B cell (primary cell): ENCODE results near the gene COL1A1. TPM values are rescaled to one million over a fixed set of nuclear protein-coding genes. Genes with fewer than 3 reads are reported as not detected.

Source experiments
- ATAC-seq: fragments of 200-7000 bp; cut with Tn5 transposase; one replicate; pipeline ENCODE4 v1.10.0; 2021; ENCODE audit warnings: low read depth, mild to moderate bottlenecking, moderate number of reproducible peaks, moderate library complexity
- CTCF ChIA-PET: fragments of 350-600 bp; sonication (Branson Sonifier 250); formaldehyde crosslinking; loops from one replicate; lab custom pipeline; 2021; ENCODE audit warnings: antibody characterized with exemption, inconsistent platforms; lab: Charles Lee
- POLR2A ChIA-PET: fragments of 350-600 bp; sonication (Branson Sonifier 250); formaldehyde crosslinking; loops from one replicate; lab custom pipeline; 2021; ENCODE audit warnings: antibody characterized with exemption; lab: Charles Lee
- DNase-seq: peaks from one replicate; pipeline ENCODE4 v3.0.0; 2013
- H2AFZ ChIP-seq: 2 replicates; pipeline ENCODE4 v1.6.1; 2012; ENCODE audit warnings: mild to moderate bottlenecking, low read depth, low read length; ENCODE audit not compliant: insufficient read depth, poor library complexity, severe bottlenecking
- H3K27ac ChIP-seq, 2 donors: 1 replicate in 1 of 2; 2 replicates in 1 of 2; pipeline ENCODE4 v1.5.1; 2012 to 2013; ENCODE audit warnings: low read length in 2 of 2, mild to moderate bottlenecking in 2 of 2, moderate library complexity in 1 of 2
- H3K27me3 ChIP-seq, 4 experiments: fragments of 200-600 bp in 1 of 4; sonication (generic) in 1 of 4; replicated peaks in 1 of 4; 1 replicate in 2 of 4; 2 replicates in 2 of 4; pipeline versions ENCODE4 v1.6.1 to v1.7.0; 2013 to 2016; ENCODE audit warnings: low read length in 3 of 4, mild to moderate bottlenecking in 2 of 4, mixed read lengths in 1 of 4, moderate library complexity in 1 of 4; ENCODE audit not compliant: insufficient read depth in 4 of 4, control insufficient read depth in 3 of 4; ENCODE audit errors: control extremely low read depth in 1 of 4
- H3K36me3 ChIP-seq, 2 experiments: replicated peaks in 1 of 2; 1 replicate in 1 of 2; 2 replicates in 1 of 2; pipeline versions ENCODE4 v1.6.1 to v1.7.1; 2013; ENCODE audit warnings: low read length in 1 of 2; ENCODE audit not compliant: insufficient read depth in 2 of 2, control insufficient read depth in 1 of 2; ENCODE audit errors: control extremely low read depth in 1 of 2, extremely low read depth in 1 of 2
- H3K4me1 ChIP-seq, 2 donors: fragments of 200-600 bp in 1 of 2; sonication (generic) in 1 of 2; 1 replicate in 1 of 2; 2 replicates in 1 of 2; pipeline versions ENCODE4 v1.5.1 to v1.6.1; 2013 to 2017; ENCODE audit warnings: low read length in 2 of 2; ENCODE audit not compliant: control insufficient read depth in 2 of 2, insufficient read depth in 2 of 2
- H3K4me2 ChIP-seq: replicated peaks from 2 replicates; pipeline ENCODE3; 2012; ENCODE audit warnings: mild to moderate bottlenecking, low read depth, low read length; ENCODE audit not compliant: poor library complexity, severe bottlenecking
- H3K4me3 ChIP-seq, 5 experiments: fragments of 200-600 bp in 1 of 5; sonication (generic) in 1 of 5; 1 replicate in 3 of 5; 2 replicates in 2 of 5; pipeline versions ENCODE4 v1.5.1 to v1.7.0; 2011 to 2016; ENCODE audit warnings: low read length in 4 of 5, mild to moderate bottlenecking in 4 of 5, low read depth in 2 of 5, control low read depth in 1 of 5, moderate library complexity in 1 of 5; ENCODE audit not compliant: insufficient read depth in 1 of 5; ENCODE audit errors: control extremely low read depth in 1 of 5, extremely low read depth in 1 of 5
- H3K79me2 ChIP-seq: fragments of 200-600 bp; sonication (generic); one replicate; pipeline ENCODE4 v1.6.0; 2016; ENCODE audit warnings: low read length; ENCODE audit not compliant: control insufficient read depth, insufficient read depth
- H3K9ac ChIP-seq: fragments of 200-600 bp; sonication (generic); 2 replicates; pipeline ENCODE4 v1.6.1; 2017; ENCODE audit warnings: mild to moderate bottlenecking, low read length, moderate library complexity
- H3K9me3 ChIP-seq, 3 donors: one replicate each; pipeline versions ENCODE4 v1.6.1 to v1.7.1; 2013; ENCODE audit warnings: low read length in 2 of 3; ENCODE audit not compliant: control insufficient read depth in 2 of 3, insufficient read depth in 1 of 3; ENCODE audit errors: control extremely low read depth in 1 of 3
- H4K20me1 ChIP-seq: 2 replicates; pipeline ENCODE4 v1.6.0; 2012; ENCODE audit warnings: mild to moderate bottlenecking, low read length; ENCODE audit not compliant: insufficient read depth, control insufficient read depth, poor library complexity, severe bottlenecking
- H3K27ac Mint-ChIP-seq: one replicate; pipeline ENCODE4 v1.8.0; 2021; ENCODE audit warnings: mixed read lengths
- H3K27me3 Mint-ChIP-seq: one replicate; pipeline ENCODE4 v1.8.0; 2021; ENCODE audit warnings: mixed read lengths
- H3K4me1 Mint-ChIP-seq: one replicate; pipeline ENCODE4 v1.8.0; 2021; ENCODE audit warnings: mixed read lengths
- H3K4me3 Mint-ChIP-seq: one replicate; pipeline ENCODE4 v1.8.0; 2021; ENCODE audit warnings: mixed read lengths
- H3K9me3 Mint-ChIP-seq: one replicate; pipeline ENCODE4 v1.8.0; 2022; ENCODE audit warnings: mixed read lengths; ENCODE audit not compliant: insufficient read depth
- EZH2 ChIP-seq: IDR thresholded peaks from 2 replicates; pipeline ENCODE4 v1.6.1; 2012; ENCODE audit warnings: borderline replicate concordance, low read depth, mild to moderate bottlenecking, moderate library complexity, low read length; ENCODE audit not compliant: insufficient read depth, poor library complexity, severe bottlenecking
- WGBS: methylation state at CpG from one replicate; pipeline ENCODE4 v1.1.5; 2013; ENCODE audit warnings: missing lambda C conversion rate; ENCODE audit not compliant: insufficient coverage; 5-methylcytosine and 5-hydroxymethylcytosine counted together
- intact Hi-C: fragments of 100-400 bp; cut with micrococcal nuclease; formaldehyde crosslinking; loops from one replicate; pipeline ENCODE4 v1.10.0; 2022
- polyA plus RNA-seq: library from polyadenylated mRNA; depleted of rRNA; stranded (reverse); fragments of >200 nt; gene quantifications from 2 replicates; pipeline ENCODE4 v1.2.3, GENCODE V29; 2012
- total RNA-seq, 2 donors: library from RNA; stranded (reverse); fragments of 120-200 nt in 1 of 2; gene quantifications; 1 replicate in 1 of 2; 2 replicates in 1 of 2; pipeline versions ENCODE4 v1.2.3 to v1.2.4, GENCODE V29; 2013 to 2022
- TF ChIP-seq, protein P1 (sequence below): fragments of 200-600 bp; IDR thresholded peaks from one replicate; pipeline ENCODE4 v1.8.0; 2022; ENCODE audit warnings: antibody characterized with exemption, mild to moderate bottlenecking

COL1A1 gene
- total and polyA plus RNA-seq, 2 donors (not counting 1 experiment from before 2014, with no cell fraction given), result 0.66 to 9.1 TPM

DNA sequence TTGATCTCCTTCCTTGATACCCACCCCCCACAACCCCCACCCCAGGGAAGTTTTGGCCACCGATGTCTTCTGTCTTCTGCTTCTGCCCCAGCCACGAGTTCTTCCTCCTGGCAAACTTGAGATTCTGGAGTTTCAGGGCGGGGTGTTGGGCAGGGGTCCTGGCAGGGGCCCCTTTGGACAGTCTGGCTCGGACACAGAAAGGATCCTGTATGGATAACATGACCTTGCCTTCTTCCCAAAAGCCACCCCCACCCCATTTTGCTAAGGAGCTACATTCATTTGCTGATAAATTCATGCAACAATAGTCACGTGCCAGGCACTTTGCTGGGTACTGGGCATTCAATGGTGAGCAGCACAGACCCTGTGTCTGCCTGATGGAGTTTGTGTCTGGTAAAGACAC, 5.9 kb upstream of the COL1A1 start:
- Histone ChIP-seq H2AFZ (no peak overlapping the region), H4K20me1 (no peaks in the 10 kb centered on the region), H3K4me2 (no peak overlapping the region), H3K9ac (no peak overlapping the region), H3K36me3 (no peaks in the 10 kb centered on the region), H3K27ac (no peak overlapping the region), H3K4me1 (no peaks in the 10 kb centered on the region), H3K4me3 (no peak overlapping the region), H3K9me3 (peaks cover 0 to 3% (median 0%) of the 10 kb centered on the region in 3 donors), H3K79me2 (no peaks in the 10 kb centered on the region), H3K27me3 (peaks cover 0 to 43% (median 7%) of the 10 kb centered on the region in 4 experiments)
- TF ChIP-seq, protein P1, sequence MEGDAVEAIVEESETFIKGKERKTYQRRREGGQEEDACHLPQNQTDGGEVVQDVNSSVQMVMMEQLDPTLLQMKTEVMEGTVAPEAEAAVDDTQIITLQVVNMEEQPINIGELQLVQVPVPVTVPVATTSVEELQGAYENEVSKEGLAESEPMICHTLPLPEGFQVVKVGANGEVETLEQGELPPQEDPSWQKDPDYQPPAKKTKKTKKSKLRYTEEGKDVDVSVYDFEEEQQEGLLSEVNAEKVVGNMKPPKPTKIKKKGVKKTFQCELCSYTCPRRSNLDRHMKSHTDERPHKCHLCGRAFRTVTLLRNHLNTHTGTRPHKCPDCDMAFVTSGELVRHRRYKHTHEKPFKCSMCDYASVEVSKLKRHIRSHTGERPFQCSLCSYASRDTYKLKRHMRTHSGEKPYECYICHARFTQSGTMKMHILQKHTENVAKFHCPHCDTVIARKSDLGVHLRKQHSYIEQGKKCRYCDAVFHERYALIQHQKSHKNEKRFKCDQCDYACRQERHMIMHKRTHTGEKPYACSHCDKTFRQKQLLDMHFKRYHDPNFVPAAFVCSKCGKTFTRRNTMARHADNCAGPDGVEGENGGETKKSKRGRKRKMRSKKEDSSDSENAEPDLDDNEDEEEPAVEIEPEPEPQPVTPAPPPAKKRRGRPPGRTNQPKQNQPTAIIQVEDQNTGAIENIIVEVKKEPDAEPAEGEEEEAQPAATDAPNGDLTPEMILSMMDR, result no peak
- TF ChIP-seq EZH2, result no peak
- H3K4me3 Mint-ChIP-seq, result no peak overlapping the region
- DNase-seq (no peak), ATAC-seq (no peak)
- H3K4me1 Mint-ChIP-seq, result peaks cover 4% of the 10 kb centered on the region
- no peaks in the 10 kb centered on the region for H3K9me3 Mint-ChIP-seq
- H3K27me3 Mint-ChIP-seq, result peaks cover 69% of the 10 kb centered on the region
- ChIA-PET POLR2A (no interaction called here), CTCF (interaction anchor here (1.0 kb wide), 1 partner anchor 7 kb away, joined by 3 read pairs; no protein-coding TSS in a partner anchor)
- intact Hi-C loops, result no loop called here
- 65% methylated on average over 5 of the region's 5 CpGs for whole genome bisulfite sequencing
- H3K27ac Mint-ChIP-seq, result no peak overlapping the region

- Histone ChIP-seq H3K36me3 (no peaks in the 10 kb centered on the region), H3K9ac (no peak overlapping the region), H3K4me3 (no peak overlapping the region), H2AFZ (no peak overlapping the region), H3K4me2 (no peak overlapping the region), H3K4me1 (no peaks in the 10 kb centered on the region), H3K79me2 (no peaks in the 10 kb centered on the region), H3K9me3 (peaks cover 0 to 3% (median 0%) of the 10 kb centered on the region in 3 donors), H3K27me3 (peaks cover 0 to 47% (median 9%) of the 10 kb centered on the region in 4 experiments), H4K20me1 (no peaks in the 10 kb centered on the region), H3K27ac (no peak overlapping the region)
- H3K4me3 Mint-ChIP-seq, result no peak overlapping the region
- no peaks in the 10 kb centered on the region for H3K9me3 Mint-ChIP-seq
- intact Hi-C loops, result no loop called here
- H3K27ac Mint-ChIP-seq, result no peak overlapping the region
- CTCF ChIA-PET, result interaction anchor here (7.3 kb wide), 1 partner anchor 7 kb away, joined by 65 read pairs; no protein-coding TSS in a partner anchor
- H3K27me3 Mint-ChIP-seq, result peaks cover 70% of the 10 kb centered on the region
- no peak for TF ChIP-seq EZH2
- TF ChIP-seq, protein P1, result no peak
- no peak for DNase-seq
- 7% methylated on average over 10 of the region's 18 CpGs for WGBS
- H3K4me1 Mint-ChIP-seq, result peaks cover 4% of the 10 kb centered on the region
- ATAC-seq, result no peak
- POLR2A ChIA-PET, result no interaction called here
These were observed 5.3 kb upstream of the COL1A1 start for GRCh38 chr17:50206604-50207293.
